GM10266 (cell line): Measurements from ENCODE around the gene SPAAR.

Experiments used
- DNase-seq: peaks from one replicate; pipeline ENCODE4 v3.0.0; 2012; ENCODE audit errors: extremely low spot score
- CTCF ChIP-seq: IDR thresholded peaks from 2 replicates; pipeline ENCODE4 v1.5.1; 2012; ENCODE audit warnings: mild to moderate bottlenecking, low read depth; ENCODE audit not compliant: control insufficient read depth, insufficient read depth; ENCODE audit errors: missing control alignments

SPAAR gene

GRCh38 chr9:35944841-35945240 is 35.6 kb downstream of the SPAAR start:
- no peak for DNase-seq
- TF ChIP-seq CTCF: no peak

DNA sequence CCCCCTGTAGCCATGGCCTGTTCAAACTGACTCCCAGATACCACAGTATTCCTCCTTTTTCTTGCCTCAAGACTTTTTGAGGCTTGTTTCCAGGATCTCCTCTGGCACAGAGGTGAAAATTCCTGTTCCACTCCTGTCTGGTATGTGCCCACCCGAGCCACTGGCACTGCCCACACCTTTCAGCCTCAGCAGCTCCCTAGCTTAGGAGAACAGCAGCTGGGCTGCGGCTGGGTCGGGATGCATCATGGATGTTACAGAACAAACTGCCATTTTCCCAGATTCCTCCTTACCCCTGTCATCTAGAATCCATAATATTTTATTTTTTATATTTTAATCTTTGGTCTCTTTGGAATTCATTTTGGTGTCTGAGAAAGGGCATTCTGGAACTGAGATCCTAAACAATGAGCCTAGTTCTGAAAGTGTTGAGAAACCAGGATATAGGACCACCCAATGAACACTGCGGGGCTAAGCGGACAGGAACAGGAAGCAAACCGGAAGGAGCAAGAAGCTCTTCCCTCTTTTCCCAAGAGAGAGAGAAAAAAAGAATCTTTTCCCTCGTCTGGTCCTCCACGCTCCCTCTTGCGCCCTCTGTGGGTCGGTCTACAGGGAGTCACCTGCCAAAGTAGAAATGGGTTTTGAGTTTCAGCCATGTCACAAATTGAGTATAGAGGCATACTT is 36.2 kb downstream of the SPAAR start:
- peak; percentile 60 for DNase-seq

GRCh38 chr9:35948451-35948850 is 39.2 kb downstream of the SPAAR start:
- no peak for DNase-seq
- no peak for TF ChIP-seq CTCF

More for the DNA sequence above, 36.2 kb downstream of the SPAAR start:
- TF ChIP-seq CTCF: peak; percentile 87

DNA sequence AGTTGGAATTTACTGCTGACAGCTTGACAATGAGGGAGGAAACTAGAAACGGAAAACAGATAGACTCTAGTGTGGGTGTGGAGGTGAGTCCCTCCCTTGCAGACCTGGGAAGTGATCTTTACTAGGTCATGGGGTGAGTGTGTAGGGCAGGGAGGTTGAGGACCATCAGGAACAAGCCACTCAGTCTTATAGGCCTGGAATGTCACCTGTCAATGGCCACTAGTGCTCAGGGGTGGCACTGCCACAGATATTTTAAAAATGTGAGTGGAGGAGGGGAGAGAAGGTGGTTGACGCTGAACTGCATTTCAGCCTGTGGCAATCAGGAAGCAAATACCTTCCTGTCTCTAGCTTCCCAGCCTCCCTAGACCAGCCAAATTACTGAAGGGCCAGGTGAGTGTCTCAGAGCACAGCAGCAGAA is 39.6 kb downstream of the SPAAR start:
- DNase-seq: no peak
- TF ChIP-seq CTCF: no peak

DNA sequence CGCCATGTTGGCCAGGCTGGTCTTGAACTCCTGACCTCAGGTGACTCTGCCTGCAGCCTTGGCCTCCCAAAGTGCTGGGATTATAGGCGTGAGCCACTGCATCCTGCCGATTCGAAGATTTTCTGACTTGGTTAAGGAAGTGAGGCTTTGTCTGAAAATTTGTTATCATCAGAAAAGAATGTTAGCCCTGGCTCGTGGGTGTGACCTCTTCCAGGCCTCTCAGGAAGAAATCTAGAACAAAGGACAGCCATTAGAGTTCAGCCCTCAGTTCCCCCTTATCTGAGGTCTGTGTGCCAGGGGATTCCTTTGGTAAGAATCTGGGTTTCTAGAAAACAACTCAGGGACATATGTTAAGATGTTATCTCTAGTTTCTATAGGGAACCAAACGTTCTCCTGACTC is 42.4 kb downstream of the SPAAR start:
- no peak for TF ChIP-seq CTCF
- DNase-seq: no peak

GRCh38 chr9:35952526-35953191 is 43.4 kb downstream of the SPAAR start:
- no peak for TF ChIP-seq CTCF
- no peak for DNase-seq

GRCh38 chr9:35954942-35955546 is 45.8 kb downstream of the SPAAR start:
- TF ChIP-seq CTCF: peak; percentile 88
- peak; percentile 69 for DNase-seq
